ENCODE measurements around the gene VANGL2.

VANGL2 gene

GRCh38 chr1:160400223-160400645 lies at the start of gene VANGL2:
TSS of gene VANGL2 (plus strand) at chr1:160400564. CDS start at chr1:160415838, 15,274 bp downstream.
- peak; percentile 28 for DNase-seq

- DNase-seq, result no peak
Observed at GRCh38 chr1:160351629-160352028, 48.7 kb upstream of the VANGL2 start.

- DNase-seq, result no peak
Observed at GRCh38 chr1:160352555-160352954, 47.8 kb upstream of the VANGL2 start.

- no peak for DNase-seq
Observed at GRCh38 chr1:160353223-160353622, 47.1 kb upstream of the VANGL2 start.

- DNase-seq, result no peak
Observed at GRCh38 chr1:160354388-160354985, 45.9 kb upstream of the VANGL2 start.

GRCh38 chr1:160357286-160358002 lies 42.9 kb upstream of the VANGL2 start:
- no peak for DNase-seq

GRCh38 chr1:160358073-160358472 lies 42.3 kb upstream of the VANGL2 start:
- no peak for DNase-seq

- no peak for DNase-seq
Observed at GRCh38 chr1:160359559-160360226, 40.7 kb upstream of the VANGL2 start.

GRCh38 chr1:160360227-160360695 lies 40.1 kb upstream of the VANGL2 start:
- DNase-seq, result no peak

GRCh38 chr1:160361199-160361598 lies 39.2 kb upstream of the VANGL2 start:
- DNase-seq, result no peak

- no peak for DNase-seq
Observed at GRCh38 chr1:160361814-160362167, 38.6 kb upstream of the VANGL2 start.

- DNase-seq, result no peak
Observed at GRCh38 chr1:160362168-160362957, 38.0 kb upstream of the VANGL2 start.

- no peak for DNase-seq
Observed at GRCh38 chr1:160363010-160363409, 37.4 kb upstream of the VANGL2 start.

- no peak for DNase-seq
Observed at GRCh38 chr1:160363951-160364735, 36.2 kb upstream of the VANGL2 start.

- no peak for DNase-seq
Observed at GRCh38 chr1:160365325-160365724, 35.0 kb upstream of the VANGL2 start.

- no peak for DNase-seq
Observed at GRCh38 chr1:160366731-160367515, 33.4 kb upstream of the VANGL2 start, which contains the start of gene NHLH1. TSS of gene NHLH1 (plus strand) at chr1:160367071. CDS start at chr1:160370732, 3,661 bp downstream.

- no peak for DNase-seq
Observed at GRCh38 chr1:160367516-160367900, 32.9 kb upstream of the VANGL2 start.

- no peak for DNase-seq
Observed at GRCh38 chr1:160367934-160368923, 32.1 kb upstream of the VANGL2 start.

GRCh38 chr1:160369087-160369486 lies 31.3 kb upstream of the VANGL2 start:
- no peak for DNase-seq

Measured in activated naive CD4-positive, alpha-beta T cell treated with Interleukin-2 at 50 U/mL for 16 hours (primary cell).